B cell (primary cell): ENCODE data around the gene MAPRE2.

Experiments used
- EZH2 ChIP-seq: IDR thresholded peaks from 2 replicates; pipeline ENCODE4 v1.6.1; 2012; ENCODE audit warnings: borderline replicate concordance, low read depth, mild to moderate bottlenecking, moderate library complexity, low read length; ENCODE audit not compliant: insufficient read depth, poor library complexity, severe bottlenecking
- TF ChIP-seq, protein P1 (sequence below): fragments of 200-600 bp; IDR thresholded peaks from one replicate; pipeline ENCODE4 v1.8.0; 2022; ENCODE audit warnings: antibody characterized with exemption, mild to moderate bottlenecking

- TF ChIP-seq, protein P1, sequence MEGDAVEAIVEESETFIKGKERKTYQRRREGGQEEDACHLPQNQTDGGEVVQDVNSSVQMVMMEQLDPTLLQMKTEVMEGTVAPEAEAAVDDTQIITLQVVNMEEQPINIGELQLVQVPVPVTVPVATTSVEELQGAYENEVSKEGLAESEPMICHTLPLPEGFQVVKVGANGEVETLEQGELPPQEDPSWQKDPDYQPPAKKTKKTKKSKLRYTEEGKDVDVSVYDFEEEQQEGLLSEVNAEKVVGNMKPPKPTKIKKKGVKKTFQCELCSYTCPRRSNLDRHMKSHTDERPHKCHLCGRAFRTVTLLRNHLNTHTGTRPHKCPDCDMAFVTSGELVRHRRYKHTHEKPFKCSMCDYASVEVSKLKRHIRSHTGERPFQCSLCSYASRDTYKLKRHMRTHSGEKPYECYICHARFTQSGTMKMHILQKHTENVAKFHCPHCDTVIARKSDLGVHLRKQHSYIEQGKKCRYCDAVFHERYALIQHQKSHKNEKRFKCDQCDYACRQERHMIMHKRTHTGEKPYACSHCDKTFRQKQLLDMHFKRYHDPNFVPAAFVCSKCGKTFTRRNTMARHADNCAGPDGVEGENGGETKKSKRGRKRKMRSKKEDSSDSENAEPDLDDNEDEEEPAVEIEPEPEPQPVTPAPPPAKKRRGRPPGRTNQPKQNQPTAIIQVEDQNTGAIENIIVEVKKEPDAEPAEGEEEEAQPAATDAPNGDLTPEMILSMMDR, result no peak
- TF ChIP-seq EZH2, result no peak
Observed at GRCh38 chr18:35089382-35089781, 48.2 kb downstream of the MAPRE2 start.
